KOPT-K1 (cell line): ENCODE results near the gene TSPAN9.

Experiments used
- H3K27ac ChIP-seq: fragments of 200-600 bp; sonication (generic); 2 replicates; pipeline ENCODE4 v1.5.1; 2016; ENCODE audit warnings: antibody characterized with exemption, mild to moderate bottlenecking, low read depth, low read length; ENCODE audit not compliant: poor library complexity, severe bottlenecking
- H3K36me3 ChIP-seq: fragments of 200-600 bp; sonication (generic); 2 replicates; pipeline ENCODE4 v1.5.1; 2017; ENCODE audit warnings: antibody characterized with exemption, mild to moderate bottlenecking, low read length, moderate library complexity; ENCODE audit not compliant: insufficient read depth
- H3K9me3 ChIP-seq: fragments of 200-600 bp; sonication (generic); 2 replicates; pipeline ENCODE4 v1.5.1; 2017; ENCODE audit warnings: antibody characterized with exemption, low read length, mild to moderate bottlenecking; ENCODE audit not compliant: insufficient read depth, poor library complexity, severe bottlenecking

TSPAN9 gene

GRCh38 chr12:3040663-3041544, 36.3 kb upstream of the TSPAN9 start:
- no peaks in the 10 kb centered on the region for H3K9me3 ChIP-seq
- H3K27ac ChIP-seq, result no peak overlapping the region
- no peaks in the 10 kb centered on the region for H3K36me3 ChIP-seq

GRCh38 chr12:3041558-3042164, 35.5 kb upstream of the TSPAN9 start:
- Histone ChIP-seq H3K27ac (no peak overlapping the region), H3K36me3 (no peaks in the 10 kb centered on the region), H3K9me3 (no peaks in the 10 kb centered on the region)

- H3K36me3 ChIP-seq, result no peaks in the 10 kb centered on the region
- no peak overlapping the region for H3K27ac ChIP-seq
- no peaks in the 10 kb centered on the region for H3K9me3 ChIP-seq
Measured at GRCh38 chr12:3042394-3042793, 34.8 kb upstream of the TSPAN9 start.

GRCh38 chr12:3042826-3043225, 34.4 kb upstream of the TSPAN9 start:
- Histone ChIP-seq H3K9me3 (no peaks in the 10 kb centered on the region), H3K27ac (no peak overlapping the region), H3K36me3 (no peaks in the 10 kb centered on the region)

- Histone ChIP-seq H3K9me3 (no peaks in the 10 kb centered on the region), H3K27ac (no peak overlapping the region), H3K36me3 (no peaks in the 10 kb centered on the region)
Measured at GRCh38 chr12:3043406-3043805, 33.8 kb upstream of the TSPAN9 start.

GRCh38 chr12:3044141-3044630, 33.0 kb upstream of the TSPAN9 start:
- Histone ChIP-seq H3K36me3 (no peaks in the 10 kb centered on the region), H3K9me3 (no peaks in the 10 kb centered on the region)

GRCh38 chr12:3045494-3045893, 31.7 kb upstream of the TSPAN9 start:
- Histone ChIP-seq H3K36me3 (no peaks in the 10 kb centered on the region), H3K27ac (no peak overlapping the region), H3K9me3 (no peaks in the 10 kb centered on the region)

More at GRCh38 chr12:3044141-3044630, 33.0 kb upstream of the TSPAN9 start:
- no peak overlapping the region for H3K27ac ChIP-seq

GRCh38 chr12:3045989-3046388, 31.2 kb upstream of the TSPAN9 start:
- H3K27ac ChIP-seq, result no peak overlapping the region
- H3K36me3 ChIP-seq, result no peaks in the 10 kb centered on the region
- no peaks in the 10 kb centered on the region for H3K9me3 ChIP-seq

GRCh38 chr12:3046441-3047200, 30.6 kb upstream of the TSPAN9 start:
- H3K27ac ChIP-seq, result no peak overlapping the region
- no peaks in the 10 kb centered on the region for H3K36me3 ChIP-seq
- no peaks in the 10 kb centered on the region for H3K9me3 ChIP-seq

- Histone ChIP-seq H3K9me3 (no peaks in the 10 kb centered on the region), H3K36me3 (no peaks in the 10 kb centered on the region), H3K27ac (no peak overlapping the region)
Measured at GRCh38 chr12:3047961-3048360, 29.2 kb upstream of the TSPAN9 start.

GRCh38 chr12:3048540-3048939, 28.6 kb upstream of the TSPAN9 start:
- Histone ChIP-seq H3K9me3 (no peaks in the 10 kb centered on the region), H3K27ac (no peak overlapping the region), H3K36me3 (no peaks in the 10 kb centered on the region)

GRCh38 chr12:3049176-3049575, 28.0 kb upstream of the TSPAN9 start:
- Histone ChIP-seq H3K36me3 (no peaks in the 10 kb centered on the region), H3K27ac (no peak overlapping the region), H3K9me3 (no peaks in the 10 kb centered on the region)

GRCh38 chr12:3049611-3050249, 27.4 kb upstream of the TSPAN9 start:
- Histone ChIP-seq H3K27ac (no peak overlapping the region), H3K9me3 (no peaks in the 10 kb centered on the region), H3K36me3 (no peaks in the 10 kb centered on the region)

- Histone ChIP-seq H3K27ac (no peak overlapping the region), H3K36me3 (no peaks in the 10 kb centered on the region), H3K9me3 (no peaks in the 10 kb centered on the region)
Measured at GRCh38 chr12:3054374-3054773, 22.8 kb upstream of the TSPAN9 start.
